ENCODE results near the gene USP25.

USP25 gene

DNA sequence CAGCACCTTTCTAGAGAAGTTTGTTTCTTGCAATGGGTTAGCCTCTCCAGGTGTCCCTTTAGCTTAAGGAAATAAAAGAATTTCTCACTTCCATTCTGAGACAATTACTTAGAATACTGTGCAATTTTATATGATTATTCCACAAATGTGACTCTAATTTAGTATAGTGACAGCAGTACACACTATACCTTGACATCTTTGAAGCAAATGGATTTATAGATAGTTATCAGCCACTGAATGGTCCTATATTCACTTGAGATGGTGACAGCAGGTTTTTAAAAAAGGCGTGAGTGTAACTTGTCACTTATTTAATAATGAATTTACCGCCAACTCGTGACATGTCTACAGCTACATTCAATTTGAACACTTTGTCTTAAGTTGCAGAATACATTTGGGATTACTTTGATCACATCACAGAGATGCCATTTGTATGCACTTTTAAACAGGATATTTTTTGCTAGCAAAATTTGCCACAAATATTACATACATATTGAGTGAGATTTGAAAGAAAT, 71.6 kb downstream of the USP25 start:
- no peak for TF ChIP-seq CTCF (IDR thresholded peaks at IDR 0.05)

DNA sequence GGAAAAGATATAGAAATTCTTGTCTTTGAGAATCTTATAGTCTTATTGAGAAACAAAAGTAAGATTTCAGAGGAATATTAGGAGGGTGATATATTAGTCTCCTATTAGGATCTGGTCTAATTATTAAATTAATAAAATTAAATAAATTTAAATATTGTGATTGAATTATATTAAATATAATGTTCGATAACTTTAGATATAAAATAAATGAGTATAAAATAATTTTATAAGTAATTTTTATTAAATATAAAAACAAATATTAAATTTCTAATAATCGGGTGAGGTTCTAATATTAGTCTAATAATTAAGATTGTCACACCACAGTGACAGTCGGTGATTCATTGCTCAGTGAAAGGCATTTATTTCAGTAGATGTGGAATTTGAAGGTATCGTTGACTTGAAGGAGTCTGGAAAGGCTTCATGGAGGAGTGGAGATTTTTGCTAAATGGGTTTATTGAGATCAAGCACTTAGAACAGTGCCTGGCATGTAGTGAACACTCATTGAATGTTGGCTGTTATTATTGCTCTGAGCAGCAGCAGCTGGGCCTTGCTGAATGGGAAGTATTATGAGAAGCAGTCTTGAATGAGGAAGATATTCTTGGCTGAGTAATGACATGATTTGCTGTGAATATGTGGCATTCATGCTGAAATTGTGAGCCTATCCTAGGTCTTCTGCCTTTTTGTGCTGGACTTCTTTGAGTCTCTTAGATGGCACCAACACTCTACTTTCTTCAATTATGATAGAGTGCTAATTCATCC, 74.6 kb downstream of the USP25 start:
- TF ChIP-seq CTCF (IDR thresholded peaks at IDR 0.05): no peak

- no peak for TF ChIP-seq CTCF (IDR thresholded peaks at IDR 0.05)
Measured at GRCh38 chr21:15809065-15809464, 79.3 kb downstream of the USP25 start.

- no peak for TF ChIP-seq CTCF (IDR thresholded peaks at IDR 0.05)
Measured at GRCh38 chr21:15809818-15810217, 80.0 kb downstream of the USP25 start.

DNA sequence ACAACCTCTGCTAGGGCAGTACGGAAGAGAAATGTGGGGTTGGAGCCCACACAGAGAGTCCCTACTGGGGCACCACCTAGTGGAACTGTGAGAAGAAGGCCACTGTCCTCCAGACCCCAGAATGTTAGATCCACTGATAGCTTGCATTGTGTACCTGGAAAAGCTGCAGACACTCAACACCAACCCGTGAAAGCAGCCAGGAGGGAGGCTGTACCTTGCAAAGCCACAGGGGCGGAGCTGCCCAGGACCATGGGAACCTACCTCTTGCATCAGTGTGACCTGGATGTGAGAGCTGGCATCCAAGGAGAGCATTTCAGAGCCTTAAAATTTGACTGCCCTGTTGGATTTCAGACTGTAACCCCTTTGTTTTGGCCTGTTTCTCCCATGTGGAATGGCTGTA, 85.5 kb downstream of the USP25 start:
- no peak for TF ChIP-seq CTCF (IDR thresholded peaks at IDR 0.05)

GRCh38 chr21:15820327-15820726, 90.5 kb downstream of the USP25 start:
- TF ChIP-seq CTCF (IDR thresholded peaks at IDR 0.05): no peak

DNA sequence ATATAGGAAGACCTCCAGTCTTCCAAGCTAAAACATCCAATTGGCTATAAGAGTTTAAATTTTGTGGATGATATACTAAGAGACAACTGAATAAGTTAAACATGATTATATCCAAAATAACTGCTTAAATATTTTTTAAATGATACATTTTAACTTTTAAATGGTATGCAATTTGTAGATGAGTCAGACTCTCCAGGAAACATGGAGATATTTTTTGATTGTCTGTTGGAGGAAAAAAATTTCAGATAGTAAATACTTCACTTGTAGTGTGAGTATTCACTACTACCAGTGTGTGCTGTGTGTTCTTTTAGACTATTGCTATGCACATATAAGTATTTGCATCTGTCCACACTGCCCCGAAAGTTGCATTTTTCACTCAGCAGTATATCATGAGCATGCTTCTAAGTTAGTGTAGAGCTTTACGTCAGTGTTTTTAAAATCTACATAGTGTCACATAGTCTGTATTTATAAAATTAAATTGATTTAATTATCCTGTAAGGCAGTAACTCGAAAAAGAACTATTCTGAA, 91.1 kb downstream of the USP25 start:
- TF ChIP-seq CTCF (IDR thresholded peaks at IDR 0.05): no peak
